Left ventricle myocardium superior (tissue), 1 donor: ENCODE measurements around the gene TSGA10IP. TPM values are rescaled to one million over a fixed set of nuclear protein-coding genes. Genes with fewer than 3 reads are reported as not detected.

Experiments used
- ATAC-seq: fragments of 200-7000 bp; cut with Tn5 transposase; one replicate; pipeline ENCODE4 v1.9.1; 2020; ENCODE audit warnings: mild to moderate bottlenecking, moderate library complexity
- DNase-seq: peaks from one replicate; pipeline ENCODE4 v3.0.0-alpha.2; 2020
- intact Hi-C: fragments of 100-400 bp; cut with micrococcal nuclease; formaldehyde crosslinking; loops from one replicate; pipeline ENCODE4 v1.11.0; 2022
- total RNA-seq: library from RNA; stranded (reverse); fragmentation: NEBNext Ultra II Directional; extraction: Animal tissue kit (Norgen Biotek cat#: 25700); gene quantifications from one replicate; pipeline ENCODE4 v1.2.1, GENCODE V29; 2021
- donor health status: DM: no; HTN: yes; CAD: no; lungs with severe emphysema.

TSGA10IP gene
- total RNA-seq, 1 donor from 2014 or later, result not detected

DNA sequence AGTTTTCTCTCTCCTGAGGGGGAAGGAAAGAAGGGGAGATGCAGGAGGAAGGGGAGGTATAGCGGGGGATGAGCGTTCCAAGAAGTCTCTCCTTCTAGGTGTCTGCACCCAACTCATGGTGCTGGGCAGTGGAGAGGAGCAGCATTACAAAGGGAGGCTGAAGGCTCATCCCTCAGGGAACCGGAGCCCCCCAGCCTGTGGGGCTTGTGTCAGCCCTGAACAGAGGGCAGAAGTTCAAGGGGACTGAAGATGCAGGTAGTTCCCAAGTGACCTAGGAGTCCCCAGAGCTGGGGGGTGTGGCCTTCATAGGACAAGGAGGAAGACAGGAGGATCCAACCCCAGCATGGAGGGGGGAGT, 28.2 kb upstream of the TSGA10IP start:
- ATAC-seq (no peak), DNase-seq (no peak)
- intact Hi-C loops, result no loop called here

DNA sequence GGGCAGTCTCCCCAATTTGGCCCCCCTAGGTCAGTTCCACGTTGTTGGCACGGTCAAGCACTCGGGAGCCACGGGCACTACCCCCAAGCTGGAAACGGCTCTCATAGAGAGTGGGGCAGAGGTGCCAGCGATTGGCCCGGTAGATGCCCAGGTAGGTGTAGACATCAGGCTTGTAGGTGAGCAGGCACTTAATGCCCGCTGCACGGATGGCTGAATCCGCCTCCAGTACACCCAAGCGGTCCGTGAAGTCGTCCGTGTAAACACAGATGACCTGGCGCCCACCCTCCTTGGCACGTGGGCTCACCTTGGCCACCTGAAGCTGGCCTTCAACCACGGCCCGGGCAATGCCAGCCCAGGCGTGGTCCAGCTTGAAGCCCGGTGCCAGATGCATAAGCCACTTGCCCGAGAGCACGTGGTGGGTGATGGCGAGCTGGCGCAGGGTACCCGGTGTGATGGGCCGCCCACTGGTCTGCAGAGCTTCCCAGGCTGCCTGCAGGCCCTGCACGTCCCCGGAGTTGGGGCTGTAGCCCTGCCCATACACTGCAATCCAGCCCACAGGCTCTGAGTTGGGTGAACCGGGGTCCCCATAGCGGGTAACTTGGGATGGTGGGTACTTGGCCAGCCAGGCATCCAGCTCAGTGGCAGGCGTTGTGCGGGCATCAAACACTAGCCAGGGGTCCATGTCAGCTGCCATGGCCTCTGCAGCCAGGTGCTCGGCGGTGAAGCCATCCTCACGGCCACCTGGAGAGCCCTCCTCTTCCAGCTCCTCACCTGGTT, 27.7 kb upstream of the TSGA10IP start:
- DNase-seq (peak; percentile 38), ATAC-seq (no peak)
- intact Hi-C loops, result no loop called here

DNA sequence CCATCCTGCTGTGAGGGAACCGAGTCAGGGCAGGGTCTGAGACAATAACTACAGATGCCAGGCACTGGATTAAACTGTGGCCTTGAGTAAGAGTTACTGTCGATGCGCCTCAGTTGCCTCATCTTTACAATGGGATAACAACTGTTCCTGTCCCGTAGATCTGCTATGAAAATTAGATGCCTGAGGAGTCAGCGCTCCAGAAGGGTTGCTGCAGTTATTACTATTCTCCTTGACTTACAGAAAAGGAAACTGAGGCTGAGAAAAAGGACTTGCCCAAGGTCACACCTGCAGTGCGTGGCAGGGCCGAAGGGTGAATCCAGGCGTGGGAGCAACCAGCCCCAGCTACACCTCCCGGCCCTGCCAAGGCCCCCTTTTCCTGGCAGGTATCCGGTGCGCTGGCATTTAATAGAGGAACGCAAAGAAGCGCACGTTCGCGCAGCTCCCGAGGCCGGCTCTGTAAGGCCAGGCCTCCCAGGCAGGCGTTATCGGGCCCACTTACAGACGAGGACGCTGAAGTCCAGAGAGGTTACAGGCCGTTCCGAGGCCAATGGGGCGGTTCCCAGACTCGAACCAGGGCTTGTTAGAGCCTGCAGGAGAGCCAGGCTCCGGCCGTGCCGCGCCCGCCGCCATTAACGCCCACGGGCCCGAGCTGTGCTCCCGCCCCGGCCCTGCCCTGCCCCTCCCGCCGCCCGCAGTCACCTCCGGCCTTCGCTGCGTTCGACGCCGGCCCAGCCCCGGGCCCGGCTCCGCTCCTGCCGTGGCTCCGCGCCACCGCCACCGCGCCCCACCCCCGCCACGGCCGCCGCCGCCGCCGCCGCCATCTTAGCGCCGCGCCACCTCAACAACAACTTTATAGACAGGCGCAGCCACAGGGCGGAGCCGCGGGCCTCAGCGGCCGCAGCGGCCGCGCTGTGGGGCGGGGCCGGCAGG, 26.8 kb upstream of the TSGA10IP start, which contains the start of gene C11orf68:
TSS of gene C11orf68 (minus strand) at position 852 of the 930 bp plus-strand sequence. CDS start at position 821, 31 bp downstream.
- intact Hi-C loops, result no loop called here
- no peak for ATAC-seq
- no peak for DNase-seq

DNA sequence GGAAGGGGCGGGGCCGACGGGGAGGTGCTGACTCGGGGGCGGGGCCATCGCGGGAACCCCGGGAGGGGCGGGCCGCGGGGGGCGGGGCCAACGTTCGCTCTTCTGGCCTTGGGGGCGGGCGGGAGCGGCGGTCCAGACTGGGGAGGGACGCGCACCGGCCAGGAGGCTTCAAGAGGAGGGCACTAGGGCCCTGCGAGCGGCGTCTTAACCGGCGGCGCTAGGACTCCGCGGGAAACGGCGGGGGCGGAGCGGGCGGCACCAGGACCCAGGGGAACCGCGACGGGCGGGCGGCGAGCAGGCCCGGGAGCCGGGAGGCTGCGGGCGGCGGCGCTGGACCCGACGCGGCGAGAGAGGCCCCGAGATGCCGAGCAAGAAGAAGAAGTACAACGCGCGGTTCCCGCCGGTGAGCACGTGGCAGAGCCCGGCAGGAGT, 26.1 kb upstream of the TSGA10IP start, which contains the start of gene DRAP1:
TSS of gene DRAP1 (plus strand) at position 286 of the 432 bp plus-strand sequence. CDS start at position 362, 76 bp downstream.
- DNase-seq, result peak; percentile 100
- peak; percentile 92 for ATAC-seq
- intact Hi-C loops, result no loop called here

DNA sequence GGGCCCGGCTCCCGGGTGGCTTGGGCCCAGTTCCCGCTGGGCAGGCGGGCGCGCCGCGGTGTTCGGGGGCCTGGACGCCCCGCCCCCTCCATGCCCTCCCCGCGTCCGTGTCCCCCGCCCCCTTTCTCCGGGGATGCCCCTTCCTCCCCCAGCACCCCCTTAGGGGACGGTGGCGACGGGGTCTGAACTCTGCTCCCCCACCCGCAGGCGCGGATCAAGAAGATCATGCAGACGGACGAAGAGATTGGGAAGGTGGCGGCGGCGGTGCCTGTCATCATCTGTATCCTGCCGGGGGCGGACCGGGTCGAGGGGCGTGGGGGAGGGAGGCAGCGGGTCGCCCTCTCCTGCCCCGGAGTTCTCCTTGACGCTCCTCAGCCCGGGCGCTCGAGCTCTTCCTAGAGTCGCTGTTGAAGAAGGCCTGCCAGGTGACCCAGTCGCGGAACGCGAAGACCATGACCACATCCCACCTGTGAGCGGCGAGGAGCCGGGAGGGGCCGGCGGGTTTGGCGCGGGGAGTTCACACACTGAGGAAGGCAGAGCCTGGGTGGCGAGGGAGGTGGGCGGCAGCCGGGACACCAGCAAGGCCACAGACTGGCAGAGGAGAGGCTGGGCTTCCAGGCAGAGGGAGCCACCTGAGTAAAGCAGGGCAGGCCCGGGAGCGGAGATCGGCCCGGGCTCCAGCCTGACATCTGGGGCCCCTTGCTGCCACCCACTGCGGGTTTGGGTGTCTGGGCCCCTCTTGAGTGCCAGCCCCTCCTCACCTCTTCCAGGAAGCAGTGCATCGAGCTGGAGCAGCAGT, 25.5 kb upstream of the TSGA10IP start:
- DNase-seq (no peak), ATAC-seq (peak; percentile 43)
- intact Hi-C loops, result no loop called here

DNA sequence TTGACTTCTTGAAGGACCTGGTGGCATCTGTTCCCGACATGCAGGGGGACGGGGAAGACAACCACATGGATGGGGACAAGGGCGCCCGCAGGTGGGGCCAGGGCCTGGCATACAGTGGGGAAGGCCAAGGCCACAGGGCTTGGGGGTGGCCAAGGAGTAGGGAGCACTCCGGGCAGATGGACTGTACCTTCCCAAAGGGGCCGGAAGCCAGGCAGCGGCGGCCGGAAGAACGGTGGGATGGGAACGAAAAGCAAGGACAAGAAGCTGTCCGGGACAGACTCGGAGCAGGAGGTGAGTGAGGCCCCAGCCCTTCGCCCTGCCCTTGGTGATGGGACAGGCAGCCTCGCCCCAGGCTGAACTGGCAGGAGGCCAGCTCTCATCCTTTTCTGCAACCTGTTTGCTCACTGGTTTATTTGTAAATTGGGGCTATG, 24.9 kb upstream of the TSGA10IP start:
- DNase-seq, result no peak
- ATAC-seq, result no peak
- intact Hi-C loops, result no loop called here

DNA sequence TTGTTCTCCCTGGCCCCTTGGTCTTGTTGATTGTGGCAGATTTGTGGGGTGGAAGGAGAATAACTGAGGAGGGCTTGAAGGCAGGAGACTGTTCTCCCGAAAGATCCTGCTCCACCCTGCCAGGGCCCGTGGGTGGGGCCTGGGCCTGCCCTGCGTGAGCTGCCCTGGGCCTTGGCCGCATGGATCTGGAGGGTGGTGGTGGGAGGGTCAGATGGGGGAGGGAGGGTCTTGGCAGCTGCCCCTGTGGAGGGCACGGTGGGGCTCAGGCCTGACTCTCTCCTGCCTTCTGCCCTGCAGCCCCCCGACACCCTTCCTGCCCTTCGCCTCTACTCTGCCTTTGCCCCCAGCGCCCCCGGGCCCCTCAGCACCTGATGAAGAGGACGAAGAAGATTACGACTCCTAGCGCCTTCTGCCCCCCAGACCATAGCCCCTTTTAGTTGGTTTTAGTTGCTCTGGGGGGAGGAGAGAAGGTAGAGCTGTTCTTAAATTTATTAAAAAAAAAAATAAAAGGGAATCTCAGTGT, 24.2 kb upstream of the TSGA10IP start:
- intact Hi-C loops, result no loop called here
- ATAC-seq (no peak), DNase-seq (no peak)

DNA sequence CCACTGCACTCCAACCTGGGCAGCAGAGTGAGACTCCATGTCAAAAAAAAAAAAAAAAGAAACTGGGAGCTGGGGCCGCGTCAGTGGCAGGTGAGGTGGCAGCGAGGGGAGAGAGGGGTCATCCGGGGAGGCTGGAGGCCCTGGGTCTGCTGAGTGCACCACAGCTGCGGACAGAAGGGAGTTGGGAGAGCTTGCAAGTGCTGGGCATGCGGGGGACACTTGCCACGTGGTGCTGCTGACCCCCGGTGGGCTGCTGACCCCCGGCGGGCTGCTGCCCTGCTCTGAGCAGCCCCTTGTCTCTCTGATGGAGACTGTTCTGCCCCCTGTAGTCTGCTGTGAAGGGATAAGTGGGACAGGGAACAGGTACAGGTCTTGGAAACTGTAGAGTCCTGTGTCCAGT, 23.4 kb upstream of the TSGA10IP start:
- ATAC-seq (no peak), DNase-seq (no peak)
- intact Hi-C loops, result no loop called here

DNA sequence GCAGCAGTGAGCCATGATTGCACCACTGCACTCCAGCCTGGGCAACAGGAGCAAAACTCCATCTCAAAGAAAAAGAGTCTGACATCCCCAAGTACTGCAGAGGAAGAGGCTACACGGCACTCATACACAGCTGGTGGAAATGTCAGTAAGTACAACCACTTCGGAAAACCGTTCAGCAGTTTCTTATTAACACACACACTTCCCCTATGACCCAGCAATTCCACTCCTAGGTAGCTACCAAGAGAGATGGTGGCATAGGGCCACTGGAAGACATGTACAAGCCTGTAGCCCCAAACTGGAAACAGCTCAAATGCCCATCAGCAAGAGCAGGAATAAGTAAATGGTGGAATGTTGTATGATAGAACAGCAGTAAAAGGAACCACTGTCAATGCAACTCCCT, 22.7 kb upstream of the TSGA10IP start:
- DNase-seq, result no peak
- no peak for ATAC-seq
- intact Hi-C loops, result no loop called here

DNA sequence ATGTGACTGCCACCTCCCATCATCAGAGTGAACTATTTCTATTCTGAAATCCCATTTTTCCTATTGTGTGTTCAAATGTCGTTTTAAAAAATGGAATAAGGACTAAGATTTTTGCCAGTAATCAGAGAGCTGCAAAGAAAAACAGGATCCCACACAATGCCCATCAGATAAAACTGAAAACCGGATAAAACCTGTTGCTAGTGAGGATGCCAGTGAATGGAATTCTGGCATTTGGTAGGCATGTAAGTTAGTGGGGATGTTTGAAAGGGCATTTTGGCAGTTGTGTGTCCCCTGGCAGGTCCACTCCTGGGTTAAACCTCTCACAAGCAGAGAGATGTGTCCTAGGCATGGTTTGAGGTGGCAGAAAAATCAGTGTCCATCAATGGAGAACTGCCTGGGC, 19.9 kb upstream of the TSGA10IP start:
- DNase-seq, result no peak
- intact Hi-C loops, result no loop called here
- ATAC-seq, result no peak

DNA sequence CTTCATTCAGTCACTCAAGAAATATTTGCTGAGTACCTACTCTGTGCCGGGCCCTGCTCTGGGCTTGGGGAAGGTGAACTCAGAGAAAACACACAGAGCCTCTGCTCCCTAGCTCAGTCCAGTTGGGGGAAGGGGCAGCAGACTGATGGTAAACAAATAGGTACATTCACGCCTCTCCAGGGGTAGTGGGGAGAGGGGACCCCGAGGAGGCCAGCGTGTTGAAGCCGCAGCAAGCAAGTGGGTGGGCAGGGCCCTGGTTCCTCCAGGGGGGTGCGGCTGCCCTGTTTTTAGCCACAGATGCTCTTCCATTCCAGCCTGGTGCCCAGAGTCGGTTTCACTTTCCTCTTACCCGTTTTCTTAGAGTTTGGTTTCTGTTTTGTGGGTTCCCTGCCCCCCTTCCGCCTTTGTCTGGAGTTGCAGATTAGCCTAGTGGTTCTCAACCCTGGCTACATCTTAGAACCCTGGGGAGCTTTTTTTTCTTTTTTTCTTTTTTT, 17.3 kb upstream of the TSGA10IP start:
- ATAC-seq, result peak; percentile 44
- intact Hi-C loops, result no loop called here
- DNase-seq, result no peak

DNA sequence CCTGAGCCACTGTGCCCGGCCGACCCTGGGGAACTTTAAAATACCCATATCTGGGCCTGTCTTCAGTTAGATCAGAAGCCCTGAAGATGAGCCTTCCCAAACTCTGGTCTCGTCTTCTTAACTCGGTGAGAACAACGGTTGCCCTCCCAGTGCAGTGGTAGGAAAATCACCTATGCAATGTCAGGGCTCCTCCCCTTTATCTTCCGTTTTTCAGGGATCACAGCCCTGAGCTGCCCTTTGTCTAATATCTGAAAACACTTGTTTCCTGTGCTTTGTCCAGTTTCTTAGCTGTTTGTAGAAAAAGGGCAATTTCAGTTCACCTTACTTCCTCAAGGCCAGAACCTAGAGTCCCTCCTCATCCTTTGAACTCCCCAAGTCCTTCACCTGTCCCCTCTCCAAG, 16.6 kb upstream of the TSGA10IP start:
- ATAC-seq (no peak), DNase-seq (no peak)
- intact Hi-C loops, result no loop called here

DNA sequence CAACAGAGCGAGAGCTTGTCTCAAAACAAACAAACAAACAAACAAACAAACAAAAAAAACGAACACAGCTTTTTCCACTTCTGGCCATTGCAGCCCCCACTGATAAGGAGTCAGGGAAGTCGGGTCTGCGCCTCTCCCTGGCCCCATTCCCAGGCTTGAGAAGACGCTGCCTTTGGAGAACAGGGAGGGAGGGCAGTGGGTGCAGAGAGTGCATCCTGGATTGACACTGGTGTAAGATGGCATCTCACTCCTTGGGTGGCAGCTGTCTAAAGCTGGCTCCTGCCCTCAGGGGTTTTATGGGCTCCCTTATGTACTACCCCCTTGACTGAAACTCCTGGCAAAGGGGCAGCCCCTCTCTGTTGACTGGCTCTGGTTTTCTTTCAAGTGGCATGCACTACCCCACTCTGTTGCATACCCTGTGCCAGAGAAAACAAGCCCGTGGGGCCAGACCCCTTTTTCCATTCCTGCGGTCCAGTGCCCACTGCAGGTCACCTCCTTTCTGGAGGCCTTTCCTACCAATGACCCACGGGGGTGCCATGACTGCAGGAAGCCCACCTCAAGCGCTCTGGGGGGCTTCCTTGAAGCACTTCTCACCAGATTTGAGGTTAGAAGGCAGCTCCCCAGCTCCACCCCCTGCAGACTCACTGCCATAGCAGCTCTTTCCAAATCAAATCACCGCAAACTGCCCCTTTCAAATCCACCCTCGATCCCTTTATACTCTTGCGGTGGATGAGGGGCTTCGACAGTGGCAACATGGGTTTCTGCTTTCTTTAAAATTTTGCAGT, 13.3 kb upstream of the TSGA10IP start:
- no peak for DNase-seq
- ATAC-seq, result no peak
- intact Hi-C loops, result no loop called here

DNA sequence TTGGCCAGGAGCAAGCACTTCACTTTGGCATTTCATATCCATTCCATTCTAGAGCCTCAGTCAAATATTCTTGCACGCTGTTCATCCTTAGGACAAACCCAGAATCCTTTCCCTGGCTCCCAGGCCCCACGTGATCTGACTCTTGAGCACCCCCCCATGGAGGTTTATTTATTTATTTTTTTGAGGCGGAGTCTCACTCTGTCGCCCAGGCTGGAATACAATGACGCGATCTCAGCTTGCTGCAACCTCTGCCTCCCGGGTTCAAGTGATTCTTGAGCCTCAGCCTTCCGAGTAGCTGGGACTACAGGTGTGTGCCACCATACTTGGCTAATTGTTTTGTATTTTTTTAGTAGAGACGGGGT, 12.7 kb upstream of the TSGA10IP start:
- DNase-seq, result no peak
- no peak for ATAC-seq

DNA sequence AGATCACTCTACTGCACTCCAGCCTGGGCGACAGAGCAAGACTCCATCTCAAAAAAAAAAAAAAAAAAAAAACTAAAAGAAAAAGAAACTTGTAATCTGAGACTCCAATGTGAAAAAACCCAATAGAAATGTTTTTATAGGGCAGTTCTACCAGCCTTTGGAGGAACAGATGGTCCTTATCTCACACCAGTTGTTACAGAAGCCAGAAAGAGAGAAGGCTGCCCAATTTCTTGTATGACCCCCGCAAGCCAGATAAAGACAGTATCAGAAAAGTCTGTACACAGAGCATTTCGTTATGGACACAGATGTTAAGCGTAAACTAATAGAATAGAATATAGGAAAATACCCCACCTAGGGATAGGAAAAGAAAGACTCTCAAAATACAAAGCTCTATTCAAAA, 11.3 kb upstream of the TSGA10IP start:
- no peak for DNase-seq
- intact Hi-C loops, result no loop called here
- no peak for ATAC-seq

More for the DNA sequence above, 12.7 kb upstream of the TSGA10IP start:
- intact Hi-C loops, result no loop called here

DNA sequence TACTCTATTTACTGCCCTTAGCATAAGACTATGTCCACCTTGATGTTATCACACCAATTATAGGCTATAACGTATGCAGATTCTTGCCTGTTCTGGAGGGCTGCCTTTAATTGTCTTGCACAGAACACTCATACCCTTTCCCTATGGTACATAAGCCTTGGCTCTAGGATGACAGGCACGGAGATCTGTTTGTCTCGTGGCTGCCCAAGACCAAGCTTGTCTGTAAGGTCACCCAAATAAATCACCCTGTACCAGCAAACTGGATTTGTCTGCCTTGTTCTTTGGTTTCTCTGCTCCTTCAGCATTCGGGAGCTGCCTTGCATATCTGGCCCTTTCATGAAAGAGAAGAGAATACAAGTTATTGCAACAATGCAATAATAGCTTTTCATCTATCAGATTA, 7.5 kb upstream of the TSGA10IP start:
- no peak for ATAC-seq
- intact Hi-C loops, result no loop called here
- DNase-seq, result no peak

DNA sequence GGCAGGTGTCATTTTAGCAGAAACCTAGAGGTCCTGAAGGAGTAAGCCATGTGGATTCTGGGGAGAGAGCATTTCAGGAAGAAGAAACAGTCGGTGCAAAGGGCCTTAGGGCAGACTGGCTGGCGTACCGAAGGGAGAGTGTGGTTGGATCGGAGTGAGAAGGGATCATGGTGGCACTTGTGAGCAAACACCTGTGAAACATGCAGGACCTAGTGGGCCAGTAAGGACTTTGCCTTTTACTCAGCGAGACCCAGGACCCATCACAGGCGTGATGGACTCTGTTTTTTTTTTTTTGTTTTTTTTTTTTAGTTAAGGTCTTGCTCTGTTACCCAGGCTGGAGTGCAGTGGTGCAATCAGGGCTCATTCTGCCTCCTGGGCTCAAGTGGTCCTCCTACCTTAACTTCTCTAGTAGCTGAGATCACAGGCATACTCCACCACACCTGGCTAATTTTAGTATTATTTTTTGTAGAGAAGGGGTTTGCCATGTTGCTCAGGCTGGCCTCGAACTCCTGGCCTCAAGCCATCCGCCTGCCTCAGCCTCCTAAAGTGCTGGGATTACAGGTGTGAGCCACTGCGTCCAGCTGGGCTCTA, 3.5 kb upstream of the TSGA10IP start:
- intact Hi-C loops, result no loop called here
- DNase-seq (no peak), ATAC-seq (no peak)

DNA sequence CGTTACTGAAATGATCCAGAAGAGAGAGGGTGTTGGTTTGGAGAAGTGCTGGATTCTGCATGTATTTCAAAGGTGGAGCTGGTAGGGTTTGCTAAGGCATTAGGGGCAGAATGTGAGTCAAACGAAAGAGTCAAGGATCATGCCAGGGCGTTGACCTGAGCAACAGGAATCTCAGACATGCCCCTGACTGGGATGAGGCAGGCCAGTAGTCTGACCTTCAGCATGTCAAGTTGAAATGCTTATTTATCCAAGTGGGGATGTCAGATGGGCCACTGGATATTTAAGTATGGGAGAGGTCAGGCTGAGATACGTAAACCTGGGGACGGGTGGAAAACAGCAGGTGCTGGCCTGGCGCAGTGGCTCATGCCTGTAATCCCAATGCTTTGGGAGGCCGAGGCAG, 2.7 kb upstream of the TSGA10IP start:
- DNase-seq (no peak), ATAC-seq (no peak)
- intact Hi-C loops, result no loop called here
